Measurements from ENCODE around the gene ZNF740.

The ZNF740 gene

GRCh38 chr12:53230108-53230845 lies 49.8 kb downstream of the ZNF740 start:
- DNase-seq = no peak

- no peak for DNase-seq
Observed at GRCh38 chr12:53231671-53231920, 51.1 kb downstream of the ZNF740 start.

- no peak for DNase-seq
Observed at GRCh38 chr12:53231921-53232645, 51.6 kb downstream of the ZNF740 start, which contains the start of gene RARG. RARG (minus strand) TSS chr12:53232209; CDS start chr12:53227545, 4,664 bp downstream.

GRCh38 chr12:53232646-53233461 lies 52.3 kb downstream of the ZNF740 start:
- DNase-seq = peak; percentile 20

- no peak for DNase-seq
Observed at GRCh38 chr12:53233671-53234121, 53.2 kb downstream of the ZNF740 start.

- DNase-seq = peak; percentile 49
Observed at GRCh38 chr12:53234271-53234914, 53.9 kb downstream of the ZNF740 start.

- DNase-seq = no peak
Observed at GRCh38 chr12:53235164-53235563, 54.6 kb downstream of the ZNF740 start.

GRCh38 chr12:53235742-53236442 lies 55.4 kb downstream of the ZNF740 start:
- DNase-seq = no peak

GRCh38 chr12:53236443-53237111 lies 56.1 kb downstream of the ZNF740 start:
- DNase-seq = no peak

GRCh38 chr12:53239643-53240258 lies 59.2 kb downstream of the ZNF740 start:
- no peak for DNase-seq

- no peak for DNase-seq
Observed at GRCh38 chr12:53241623-53242412, 61.3 kb downstream of the ZNF740 start.

GRCh38 chr12:53244337-53244736 lies 63.8 kb downstream of the ZNF740 start:
- no peak for DNase-seq
